HUDEP-2 (cell line): Measurements from ENCODE around the gene LRBA.

Experiments
- DNase-seq, 76 experiments: peaks; one replicate each; lab custom pipeline; 2025; ENCODE audit not compliant: unreplicated experiment in 76 of 76; lab: John Stamatoyannopoulos, UW

The LRBA gene

GRCh38 chr4:150264595-150265161 lies 750.4 kb downstream of the LRBA start:
- no peak for DNase-seq

GRCh38 chr4:150262611-150263010 lies 752.5 kb downstream of the LRBA start:
- DNase-seq = no peak

- DNase-seq = no peak
These were observed 753.5 kb downstream of the LRBA start for GRCh38 chr4:150261571-150261970.

GRCh38 chr4:150259861-150260567 lies 755.1 kb downstream of the LRBA start:
- no peak for DNase-seq

GRCh38 chr4:150258569-150258968 lies 756.5 kb downstream of the LRBA start:
- no peak for DNase-seq

- no peak for DNase-seq
These were observed 758.0 kb downstream of the LRBA start for GRCh38 chr4:150256841-150257730.

- DNase-seq = no peak
These were observed 758.9 kb downstream of the LRBA start for GRCh38 chr4:150256225-150256620.

GRCh38 chr4:150255610-150256224 lies 759.4 kb downstream of the LRBA start:
- DNase-seq = no peak

- DNase-seq = no peak
These were observed 761.0 kb downstream of the LRBA start for GRCh38 chr4:150253965-150254630.

GRCh38 chr4:150253416-150253815 lies 761.7 kb downstream of the LRBA start:
- no peak for DNase-seq

GRCh38 chr4:150252741-150253140 lies 762.3 kb downstream of the LRBA start:
- DNase-seq = no peak

- no peak for DNase-seq
These were observed 762.8 kb downstream of the LRBA start for GRCh38 chr4:150252306-150252705.

GRCh38 chr4:150251752-150252190 lies 763.3 kb downstream of the LRBA start:
- no peak for DNase-seq

- no peak for DNase-seq
These were observed 764.0 kb downstream of the LRBA start for GRCh38 chr4:150250998-150251651.

- no peak for DNase-seq
These were observed 764.6 kb downstream of the LRBA start for GRCh38 chr4:150250293-150250997.

GRCh38 chr4:150248181-150248580 lies 766.9 kb downstream of the LRBA start:
- DNase-seq = no peak

GRCh38 chr4:150247184-150247583 lies 767.9 kb downstream of the LRBA start:
- no peak for DNase-seq

- no peak for DNase-seq
These were observed 770.5 kb downstream of the LRBA start for GRCh38 chr4:150244600-150244999.

- no peak for DNase-seq
These were observed 771.2 kb downstream of the LRBA start for GRCh38 chr4:150243932-150244331.
